MCF 10A (cell line): ENCODE results near the gene TMEM72. TPM values are rescaled to one million over a fixed set of nuclear protein-coding genes. Genes with fewer than 3 reads are reported as not detected.

Experiments
- BruUV-seq: library from RNA; stranded (reverse); fragments of 400-500 nt; replicated peaks from 2 replicates; lab custom pipeline; 2021; lab: Mats Ljungman, UMichigan
- CTCF ChIA-PET: fragments of 300-600 bp; sonication (Branson Sonifier 250); formaldehyde crosslinking; extraction: SDS; loops from one replicate; lab custom pipeline; 2021; ENCODE audit warnings: antibody characterized with exemption, inconsistent platforms; lab: Yijun Ruan, JAX
- POLR2A ChIA-PET: fragments of 300-600, 350-650 bp; sonication (Branson Sonifier 250); formaldehyde crosslinking; extraction: SDS; loops from one replicate; lab custom pipeline; 2020; ENCODE audit warnings: antibody characterized with exemption, inconsistent platforms; lab: Yijun Ruan, JAX
- DNase-seq: peaks from one replicate; pipeline ENCODE4 v3.0.0-alpha.2; 2018; ENCODE audit not compliant: unreplicated experiment
- H3K27ac Mint-ChIP-seq: one replicate; pipeline ENCODE4 v1.8.0; 2022; ENCODE audit warnings: mild to moderate bottlenecking, low read depth, mixed read lengths; ENCODE audit not compliant: unreplicated experiment
- H3K27me3 Mint-ChIP-seq: one replicate; pipeline ENCODE4 v1.8.0; 2022; ENCODE audit warnings: mixed read lengths; ENCODE audit not compliant: insufficient read depth, unreplicated experiment
- H3K36me3 Mint-ChIP-seq: one replicate; pipeline ENCODE4 v1.8.0; 2022; ENCODE audit warnings: mild to moderate bottlenecking, moderate library complexity, mixed read lengths; ENCODE audit not compliant: insufficient read depth, unreplicated experiment
- H3K4me1 Mint-ChIP-seq: one replicate; pipeline ENCODE4 v1.8.0; 2022; ENCODE audit warnings: mixed read lengths; ENCODE audit not compliant: insufficient read depth, unreplicated experiment
- H3K4me3 Mint-ChIP-seq: one replicate; pipeline ENCODE4 v1.8.0; 2022; ENCODE audit warnings: mild to moderate bottlenecking, moderate library complexity, mixed read lengths; ENCODE audit not compliant: unreplicated experiment
- H3K9me3 Mint-ChIP-seq: one replicate; pipeline ENCODE4 v1.8.0; 2022; ENCODE audit warnings: mixed read lengths; ENCODE audit not compliant: unreplicated experiment
- intact Hi-C: fragments of 100-400 bp; cut with micrococcal nuclease; formaldehyde crosslinking; loops from 2 replicates; pipeline ENCODE4 v1.14.1; 2022
- total RNA-seq: library from RNA; stranded (reverse); gene quantifications from 2 replicates; pipeline ENCODE4 v1.2.3, GENCODE V29; 2022
- TF ChIP-seq, protein P1 (sequence below): fragments of 200-600 bp; IDR thresholded peaks from one replicate; pipeline ENCODE4 v1.8.0; 2022; ENCODE audit warnings: antibody characterized with exemption, mild to moderate bottlenecking; ENCODE audit not compliant: unreplicated experiment

The TMEM72 gene
- total RNA-seq, 1 experiment from 2014 or later: not detected

DNA sequence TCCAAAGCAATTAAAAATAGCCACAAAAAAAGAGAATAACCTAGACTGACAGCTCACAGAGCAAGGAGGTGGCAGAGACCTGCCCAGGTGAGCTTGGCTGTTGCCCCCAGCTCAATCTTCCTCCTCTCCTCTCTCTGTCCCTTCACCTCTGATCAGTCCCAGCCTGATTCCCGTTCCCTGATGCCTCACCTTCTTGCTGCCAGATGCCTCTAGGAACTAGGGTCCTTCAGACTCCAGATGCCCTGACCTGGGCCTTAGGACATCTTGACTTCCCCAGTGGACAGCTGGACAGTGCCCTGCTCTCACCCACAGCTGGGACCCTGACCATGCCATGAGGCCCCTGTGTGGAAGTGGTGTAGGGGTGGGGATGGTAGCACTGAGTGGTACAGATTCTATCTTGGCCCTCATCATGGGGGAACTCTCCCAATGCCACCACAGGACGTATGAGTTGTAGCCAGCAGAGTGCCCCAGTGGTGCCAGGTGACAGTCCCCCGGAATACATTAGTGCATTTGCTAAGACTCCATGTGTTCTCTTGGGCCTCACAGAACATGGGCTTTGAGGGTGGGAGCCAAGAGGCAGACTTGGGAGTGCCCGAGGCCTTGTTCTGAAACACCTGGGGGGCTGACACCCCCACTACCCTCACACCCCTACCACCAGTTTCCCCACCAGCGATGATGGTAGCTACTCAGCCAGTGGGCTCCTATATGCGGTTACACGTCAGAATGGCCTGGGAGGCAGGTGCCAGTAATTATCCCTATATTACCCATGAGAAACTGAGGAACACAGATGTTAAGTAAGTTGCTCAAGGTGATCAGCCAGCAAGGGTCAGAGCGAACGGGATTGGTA lies 65.4 kb downstream of the TMEM72 start:
- CTCF ChIA-PET: interaction anchor here (0.5 to 4.2 kb wide), 9 partner anchors 9 to 1744 kb away, joined by 3 to 22 read pairs (median 6); no protein-coding TSS in a partner anchor
- Mint-ChIP-seq H3K36me3 (peaks cover 24% of the 10 kb centered on the region), H3K9me3 (no peaks in the 10 kb centered on the region), H3K4me3 (peak overlapping the region; percentile 47), H3K27me3 (no peaks in the 10 kb centered on the region), H3K4me1 (peaks cover 38% of the 10 kb centered on the region), H3K27ac (no peak overlapping the region)
- no TSS peak for BruUV-seq
- DNase-seq: no peak
- TF ChIP-seq, protein P1, sequence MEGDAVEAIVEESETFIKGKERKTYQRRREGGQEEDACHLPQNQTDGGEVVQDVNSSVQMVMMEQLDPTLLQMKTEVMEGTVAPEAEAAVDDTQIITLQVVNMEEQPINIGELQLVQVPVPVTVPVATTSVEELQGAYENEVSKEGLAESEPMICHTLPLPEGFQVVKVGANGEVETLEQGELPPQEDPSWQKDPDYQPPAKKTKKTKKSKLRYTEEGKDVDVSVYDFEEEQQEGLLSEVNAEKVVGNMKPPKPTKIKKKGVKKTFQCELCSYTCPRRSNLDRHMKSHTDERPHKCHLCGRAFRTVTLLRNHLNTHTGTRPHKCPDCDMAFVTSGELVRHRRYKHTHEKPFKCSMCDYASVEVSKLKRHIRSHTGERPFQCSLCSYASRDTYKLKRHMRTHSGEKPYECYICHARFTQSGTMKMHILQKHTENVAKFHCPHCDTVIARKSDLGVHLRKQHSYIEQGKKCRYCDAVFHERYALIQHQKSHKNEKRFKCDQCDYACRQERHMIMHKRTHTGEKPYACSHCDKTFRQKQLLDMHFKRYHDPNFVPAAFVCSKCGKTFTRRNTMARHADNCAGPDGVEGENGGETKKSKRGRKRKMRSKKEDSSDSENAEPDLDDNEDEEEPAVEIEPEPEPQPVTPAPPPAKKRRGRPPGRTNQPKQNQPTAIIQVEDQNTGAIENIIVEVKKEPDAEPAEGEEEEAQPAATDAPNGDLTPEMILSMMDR: no peak
- POLR2A ChIA-PET: no interaction called here
- intact Hi-C loops: no loop called here

DNA sequence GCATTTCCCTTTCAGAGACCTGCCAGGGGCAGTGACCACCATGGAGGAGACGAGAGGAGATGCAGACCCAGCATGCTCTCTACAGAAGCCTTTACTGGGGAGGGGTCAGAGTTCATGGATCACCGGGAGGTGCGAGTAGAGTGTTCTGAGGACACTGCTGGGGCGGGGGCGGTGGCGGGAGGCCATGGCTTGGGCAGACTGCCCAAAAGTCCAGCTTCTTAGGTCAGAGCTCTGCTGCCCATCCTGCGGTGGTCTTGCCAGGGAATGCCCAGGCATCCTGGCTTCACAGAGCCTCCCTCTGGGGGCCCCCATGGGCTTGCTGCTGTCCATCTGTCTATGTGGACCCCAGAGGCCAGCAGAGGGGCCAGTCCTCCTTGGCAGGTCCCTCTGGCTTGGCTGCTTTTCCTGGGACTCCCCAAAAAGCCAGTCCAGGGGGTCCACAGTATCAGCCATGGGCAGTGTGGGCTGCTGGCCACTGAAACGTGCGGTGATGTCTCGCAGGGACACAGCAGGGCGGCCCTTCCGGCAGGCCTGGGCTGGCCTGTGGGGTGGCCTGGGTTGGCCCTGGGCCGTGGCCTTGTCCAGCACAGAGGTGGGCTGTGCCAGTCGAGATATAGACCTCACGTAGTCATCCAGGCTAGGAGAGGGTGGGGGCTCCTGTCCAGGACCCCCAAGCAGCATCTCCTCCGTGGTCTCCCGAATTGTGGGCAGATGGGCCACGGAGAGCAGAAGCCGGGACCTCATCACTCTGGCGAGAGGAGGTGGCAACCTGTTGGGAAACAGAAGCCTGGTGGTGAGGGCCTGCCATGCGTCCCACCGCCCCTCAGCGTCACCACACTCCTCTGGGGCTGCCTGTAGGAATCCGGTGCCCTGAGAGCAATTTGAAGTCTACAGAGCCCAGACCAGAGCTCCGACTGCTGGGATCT lies 66.4 kb downstream of the TMEM72 start:
- Mint-ChIP-seq H3K4me3 (peak overlapping the region; percentile 67), H3K4me1 (peaks cover 43% of the 10 kb centered on the region), H3K27me3 (no peaks in the 10 kb centered on the region), H3K36me3 (peaks cover 23% of the 10 kb centered on the region), H3K27ac (no peak overlapping the region), H3K9me3 (no peaks in the 10 kb centered on the region)
- ChIA-PET POLR2A (interaction anchor here (1.7 to 1.9 kb wide), 2 partner anchors 10 to 19 kb away, joined by 6 to 9 read pairs; partner anchors contain the start of gene RASSF4), CTCF (interaction anchor here (0.6 to 4.2 kb wide), 2 partner anchors 45 to 429 kb away, joined by 3 to 22 read pairs; no protein-coding TSS in a partner anchor)
- intact Hi-C loops: no loop called here
- no TSS peak for BruUV-seq
- no peak for DNase-seq
- TF ChIP-seq, protein P1: no peak

DNA sequence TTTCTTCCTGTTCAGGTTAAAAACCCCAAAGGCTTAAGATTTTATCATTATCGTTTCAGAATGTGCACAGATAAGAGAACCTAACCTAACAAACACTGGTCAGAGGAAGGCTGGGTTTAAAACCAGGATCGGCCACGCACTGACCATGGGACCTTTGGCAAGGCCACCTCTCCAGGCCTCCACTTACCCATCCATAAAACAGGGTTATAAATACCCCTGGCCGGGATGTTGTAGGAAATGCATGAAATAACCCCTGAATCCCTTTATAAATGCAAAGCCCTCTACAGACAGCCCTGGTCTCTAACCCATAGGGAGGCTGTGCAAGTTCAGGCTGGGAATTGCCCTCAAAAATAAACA lies 67.1 kb downstream of the TMEM72 start:
- intact Hi-C loops: no loop called here
- TF ChIP-seq, protein P1: no peak
- peak overlapping the region; percentile 67 for H3K4me3 Mint-ChIP-seq
- H3K9me3 Mint-ChIP-seq: no peaks in the 10 kb centered on the region
- H3K4me1 Mint-ChIP-seq: peaks cover 43% of the 10 kb centered on the region
- H3K27me3 Mint-ChIP-seq: no peaks in the 10 kb centered on the region
- ChIA-PET CTCF (interaction anchor here (0.6 to 4.2 kb wide), 4 partner anchors 10 to 428 kb away, joined by 3 to 22 read pairs (median 4); no protein-coding TSS in a partner anchor), POLR2A (interaction anchor here (0.7 to 1.9 kb wide), 3 partner anchors 11 to 19 kb away, joined by 3 to 9 read pairs (median 6); partner anchors contain the start of gene RASSF4)
- BruUV-seq: TSS peak; percentile 65
- peak overlapping the region; percentile 86 for H3K27ac Mint-ChIP-seq
- no peak for DNase-seq
- H3K36me3 Mint-ChIP-seq: peaks cover 17% of the 10 kb centered on the region
